Measurements from ENCODE around the gene ME2.
"Not testable (repeated sequence)": the region's sequence is repeated elsewhere in the genome, so short reads cannot be mapped to it uniquely, and the experiment has no call there.

The ME2 gene

DNA sequence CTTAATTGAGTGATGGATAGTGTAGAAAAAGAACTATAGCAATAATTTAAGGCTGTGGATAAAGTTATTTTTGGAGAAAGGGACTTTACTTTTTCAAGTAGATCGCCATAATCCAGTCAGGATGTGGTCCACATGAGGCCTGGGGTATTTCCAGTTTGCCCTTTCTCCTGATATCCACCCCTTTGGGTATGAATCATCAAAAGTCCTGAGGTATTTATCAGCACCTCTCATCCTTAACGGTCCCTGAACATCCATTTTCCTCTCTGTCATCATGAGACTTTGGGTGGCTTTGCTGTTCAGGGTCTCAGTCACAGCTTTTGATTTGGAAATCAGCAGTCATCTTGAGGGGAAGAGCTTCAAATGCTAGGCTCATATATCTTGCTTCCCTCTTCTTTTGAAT is 49.6 kb downstream of the ME2 start:
- DNase-seq, result no peak

DNA sequence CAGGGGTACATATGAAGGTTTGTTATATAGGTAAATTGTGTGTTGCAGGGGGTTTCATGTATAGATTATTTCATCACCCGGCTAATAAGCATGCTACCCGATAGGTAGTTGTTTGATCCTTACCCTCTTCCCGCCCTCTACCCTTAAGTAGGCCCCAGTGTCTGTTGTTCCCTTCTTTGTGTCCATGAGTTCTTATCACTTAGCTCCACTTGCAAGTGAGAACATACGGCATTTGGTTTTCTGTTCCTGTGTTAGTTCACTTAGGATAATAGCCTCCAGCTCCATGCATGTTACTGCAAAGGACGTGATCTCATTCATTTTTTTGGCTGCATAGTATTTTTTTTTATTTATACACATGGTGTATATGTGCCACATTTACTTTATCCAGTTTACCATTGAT is 54.8 kb downstream of the ME2 start:
- no peak for DNase-seq

DNA sequence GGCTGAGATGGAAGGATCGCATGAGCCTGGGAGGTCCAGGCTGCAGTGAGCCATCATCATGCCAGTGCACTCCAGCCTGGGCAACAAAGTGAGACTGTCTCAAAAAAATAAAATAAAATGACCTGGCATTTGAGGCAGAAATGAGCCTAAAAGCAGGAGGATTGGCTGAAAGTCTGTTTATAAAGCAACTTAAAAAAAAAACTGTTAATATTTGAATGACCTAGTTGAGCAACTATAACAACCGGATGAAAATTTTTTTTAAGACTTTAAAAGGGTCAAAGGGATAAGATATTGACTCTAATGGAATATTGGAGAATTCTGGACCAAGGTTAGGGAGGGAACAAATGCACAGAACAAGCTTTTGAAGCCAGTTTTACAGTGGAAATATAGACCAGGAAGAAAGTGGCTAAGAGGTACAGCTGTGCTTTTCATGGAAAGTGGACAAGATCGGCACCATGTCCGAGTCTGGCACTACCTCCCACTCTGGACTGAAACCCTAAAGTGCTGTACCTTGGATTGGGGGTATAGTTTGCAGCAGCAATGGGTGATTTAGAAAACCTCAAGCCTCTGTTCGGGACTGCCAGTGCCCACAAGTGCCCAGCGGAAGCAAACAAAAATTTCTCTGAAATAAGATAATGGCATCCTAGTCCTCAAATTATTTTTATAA is 55.8 kb downstream of the ME2 start:
- DNase-seq, result no peak

DNA sequence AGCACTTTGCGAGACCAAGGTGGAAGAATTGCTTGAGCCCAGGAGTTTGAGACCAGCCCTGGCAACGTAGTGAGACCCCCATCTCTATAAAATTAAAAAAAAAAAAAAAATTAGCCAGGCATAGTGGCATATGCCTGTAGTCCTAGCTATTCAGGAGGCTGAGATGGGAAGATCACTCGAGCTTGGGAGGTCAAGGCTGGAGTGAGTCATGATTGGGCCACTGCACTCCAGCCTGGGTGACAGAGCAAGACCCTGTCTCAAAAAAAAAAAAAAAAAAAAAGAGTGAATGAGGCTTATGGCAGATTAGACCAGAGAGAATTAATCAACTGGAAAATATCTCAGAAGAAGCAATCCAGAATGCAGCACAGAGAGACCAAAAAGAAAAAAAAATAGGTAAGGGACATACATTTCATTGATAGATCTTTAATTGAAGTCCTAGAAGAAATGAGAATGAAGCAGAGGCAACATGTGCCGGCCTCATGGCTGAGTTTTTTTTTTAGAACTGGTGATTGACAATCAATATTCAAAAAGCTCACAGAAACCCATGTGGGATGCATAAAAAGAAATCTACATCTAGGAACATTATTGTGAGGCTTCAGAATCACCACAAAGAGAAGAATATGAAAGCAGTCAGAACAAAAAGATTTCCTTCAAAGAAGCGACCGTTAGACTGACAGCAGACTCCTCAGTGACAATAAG is 56.7 kb downstream of the ME2 start:
- DNase-seq, result no peak

DNA sequence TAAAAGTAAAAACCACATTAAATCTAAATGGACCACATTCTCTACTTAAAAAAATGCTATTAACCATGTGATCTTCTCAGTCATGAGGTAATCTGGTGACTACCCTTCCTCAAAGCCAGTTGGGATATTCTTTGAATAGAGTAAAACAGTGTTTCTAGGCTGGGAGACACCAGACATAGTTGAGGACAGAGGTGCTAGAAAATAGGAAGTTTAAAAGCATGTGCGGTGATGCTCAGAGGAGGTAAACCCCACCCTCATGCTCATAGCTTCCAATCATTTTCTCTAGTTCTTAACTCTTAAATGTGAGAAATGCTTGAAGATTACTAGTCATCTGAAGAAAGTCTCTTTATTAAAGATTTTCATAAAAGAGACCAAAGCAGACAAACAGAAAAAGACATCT is 58.3 kb downstream of the ME2 start:
- DNase-seq, result no peak

DNA sequence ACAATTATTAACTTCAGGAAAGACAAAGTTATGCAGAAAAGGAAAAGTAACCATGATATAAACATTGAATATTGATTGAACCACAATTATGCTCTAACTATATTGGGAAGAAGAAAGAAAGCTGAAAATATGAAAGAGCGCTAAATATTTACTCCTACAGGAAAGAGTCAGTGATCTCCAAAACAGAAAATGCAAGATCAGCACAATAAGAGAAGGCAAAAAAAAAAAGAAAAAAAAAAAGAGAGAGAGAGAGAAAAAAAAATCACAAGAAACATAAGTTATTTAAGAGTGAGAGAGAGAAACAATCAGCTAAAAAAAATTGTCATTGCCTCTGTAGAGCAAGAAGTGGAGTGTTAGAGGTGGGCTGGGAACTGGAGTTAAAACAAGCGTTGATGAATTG is 60.0 kb downstream of the ME2 start:
- no peak for DNase-seq

DNA sequence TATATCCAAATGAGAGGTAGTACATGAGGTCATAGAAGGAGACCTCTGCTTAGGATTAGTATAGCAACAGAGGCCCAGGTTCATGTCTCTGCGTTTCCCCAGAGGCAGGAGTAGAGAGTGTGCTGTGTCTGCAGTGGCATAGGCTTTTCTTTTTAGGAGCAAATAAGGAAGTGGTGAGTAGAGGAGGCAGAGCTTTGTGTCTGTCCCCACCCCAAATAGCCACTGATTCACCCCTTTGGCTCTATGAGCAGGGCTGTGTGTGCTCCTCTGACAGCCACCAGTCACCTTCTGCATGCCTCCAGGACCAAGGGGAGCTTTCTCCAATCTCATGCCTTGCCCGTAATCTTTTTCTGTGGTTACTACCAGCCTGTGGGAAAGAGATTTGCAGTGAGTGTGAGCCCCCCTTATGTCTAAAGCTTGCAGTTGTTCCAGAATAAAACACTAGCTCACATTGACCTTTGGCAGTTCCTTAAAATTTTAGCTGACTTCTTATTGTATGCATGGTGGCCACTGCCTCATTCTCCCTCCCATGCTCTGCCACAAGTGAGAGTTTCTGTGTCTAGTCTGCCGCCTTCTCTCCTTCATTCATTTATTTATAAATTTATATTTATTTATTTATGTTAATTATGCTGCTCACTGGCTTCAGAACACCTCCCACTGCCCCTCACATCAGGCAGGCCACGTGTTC is 65.5 kb downstream of the ME2 start:
- DNase-seq, result no peak

DNA sequence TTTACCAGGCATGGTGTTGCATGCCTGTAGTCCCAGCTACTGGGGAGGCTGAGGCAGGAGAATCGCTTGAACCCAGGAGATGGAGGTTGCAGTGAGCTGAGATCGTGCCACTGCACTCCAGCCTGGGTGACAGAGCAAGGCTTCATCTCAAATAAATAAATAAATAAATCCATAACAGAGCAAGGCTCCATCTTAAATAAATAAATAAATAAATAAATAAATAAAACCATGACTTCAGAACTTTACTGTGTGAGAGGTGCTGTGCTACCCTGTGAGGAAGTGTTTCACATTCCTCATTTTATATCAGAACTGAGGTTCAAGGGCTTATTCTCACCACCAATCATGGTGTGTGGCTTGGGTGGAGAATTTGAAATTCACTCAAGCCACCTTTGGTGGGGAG is 67.0 kb downstream of the ME2 start:
- DNase-seq, result not testable (repeated sequence)

DNA sequence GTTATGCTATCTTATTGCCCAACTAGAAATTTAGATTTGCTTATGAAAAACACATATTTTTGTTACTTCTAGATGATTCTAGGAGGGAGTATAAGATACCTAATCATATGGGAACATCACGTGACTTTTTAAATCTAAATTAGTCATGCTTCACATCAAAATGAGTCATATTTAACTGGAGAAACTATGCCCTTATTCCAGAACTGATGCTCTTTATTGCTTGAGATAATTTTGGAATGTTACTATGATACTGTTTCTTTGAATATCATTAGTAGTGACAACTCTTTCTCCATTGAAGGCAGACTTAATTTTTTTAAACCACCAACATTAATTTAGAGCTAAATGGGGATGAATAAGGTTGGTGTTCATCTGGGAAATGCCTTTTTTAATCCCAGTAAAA is 69.0 kb downstream of the ME2 start:
- no peak for DNase-seq

DNA sequence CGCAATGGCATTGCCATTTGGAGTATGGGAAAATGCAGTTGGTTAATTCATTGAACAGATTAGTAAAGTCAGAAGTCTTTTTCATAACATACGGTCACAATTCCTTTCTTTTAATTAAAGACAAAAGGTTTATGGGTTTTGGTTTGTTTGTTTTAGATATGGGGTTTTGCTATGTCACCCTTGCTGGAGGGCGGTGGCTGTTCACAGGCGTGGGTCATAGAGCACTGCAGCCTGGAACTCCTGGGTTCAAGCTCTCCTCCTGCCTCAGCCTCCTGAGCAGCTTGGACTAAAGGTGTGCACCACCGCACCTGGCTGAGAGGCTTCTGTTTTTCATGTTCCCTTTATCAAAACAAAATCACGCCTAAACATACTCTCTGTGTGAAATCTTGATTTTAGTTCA is 70.3 kb downstream of the ME2 start:
- no peak for DNase-seq

DNA sequence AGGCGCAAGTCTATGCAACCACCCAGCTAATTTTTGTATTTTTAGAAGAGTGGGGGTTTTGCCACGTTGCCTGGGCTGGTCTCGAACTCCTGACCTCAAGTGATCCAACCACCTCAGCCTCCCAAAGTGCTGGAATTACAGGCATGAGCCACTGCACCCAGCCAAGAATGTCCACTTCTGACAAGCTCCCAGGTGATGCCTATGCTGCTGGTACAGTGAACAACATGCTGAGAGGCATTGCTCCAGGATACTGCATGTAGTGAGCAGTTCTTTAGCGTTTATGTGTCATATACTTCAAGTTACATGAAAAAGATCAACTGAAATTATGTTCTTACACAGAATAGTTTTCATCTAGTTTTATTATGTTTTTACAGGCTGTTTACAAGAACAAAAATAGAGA is 71.7 kb downstream of the ME2 start:
- no peak for DNase-seq

DNA sequence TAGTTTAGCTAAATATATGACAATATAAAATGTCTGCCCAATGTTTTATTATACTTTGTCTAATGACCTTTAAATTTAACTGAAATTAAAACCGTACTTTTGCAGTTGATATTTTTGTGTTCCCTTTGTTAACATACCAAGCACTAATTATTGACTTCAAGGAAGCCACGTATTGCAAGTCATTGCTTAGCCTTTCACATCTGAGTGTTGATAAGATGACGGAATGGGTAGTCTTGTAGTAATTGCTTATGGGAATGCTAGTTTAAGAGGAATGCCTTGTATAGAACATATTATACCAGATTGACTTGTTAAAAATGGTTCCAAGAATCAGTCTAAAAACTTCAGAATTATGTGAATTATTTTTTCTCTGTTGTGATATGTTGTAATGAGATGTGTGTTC is 74.9 kb downstream of the ME2 start:
- DNase-seq, result no peak

DNA sequence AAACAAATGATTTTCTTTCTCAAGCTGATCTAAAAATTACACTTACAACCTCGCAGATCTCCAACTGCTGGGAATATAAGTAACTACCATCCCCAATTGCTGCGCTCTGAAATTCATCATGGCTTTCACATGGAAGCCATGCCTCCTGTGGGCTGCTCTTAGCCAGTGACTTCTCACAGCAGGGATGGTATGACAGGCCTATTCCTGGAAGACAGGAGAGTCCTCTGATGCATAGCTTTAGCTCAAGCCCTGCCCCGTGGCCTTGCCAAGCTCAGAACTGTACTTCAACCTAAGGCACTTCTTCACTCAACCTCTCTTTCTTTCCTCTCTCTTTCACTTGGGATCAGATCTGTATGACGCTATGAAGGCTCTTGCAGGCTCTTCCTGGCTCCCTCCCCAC is 76.3 kb downstream of the ME2 start:
- no peak for DNase-seq

DNA sequence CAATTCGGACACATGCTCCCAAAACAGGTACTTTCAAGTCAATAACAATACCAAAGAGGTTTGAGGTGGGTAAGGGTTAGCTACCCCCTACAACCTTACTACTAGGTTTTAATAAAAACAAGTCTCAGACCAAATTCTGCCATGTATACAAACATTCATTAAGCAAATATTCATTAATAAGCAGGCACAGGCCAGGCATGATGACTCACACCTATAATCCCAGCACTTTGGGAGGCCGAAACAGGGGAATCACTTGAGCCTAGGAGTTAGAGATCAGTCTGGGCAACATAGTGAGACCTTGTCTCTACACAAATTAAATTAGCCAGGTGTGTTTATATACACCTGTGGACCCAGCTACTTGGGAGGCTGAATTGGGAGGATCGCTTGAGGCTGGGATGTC is 77.2 kb downstream of the ME2 start:
- no peak for DNase-seq

DNA sequence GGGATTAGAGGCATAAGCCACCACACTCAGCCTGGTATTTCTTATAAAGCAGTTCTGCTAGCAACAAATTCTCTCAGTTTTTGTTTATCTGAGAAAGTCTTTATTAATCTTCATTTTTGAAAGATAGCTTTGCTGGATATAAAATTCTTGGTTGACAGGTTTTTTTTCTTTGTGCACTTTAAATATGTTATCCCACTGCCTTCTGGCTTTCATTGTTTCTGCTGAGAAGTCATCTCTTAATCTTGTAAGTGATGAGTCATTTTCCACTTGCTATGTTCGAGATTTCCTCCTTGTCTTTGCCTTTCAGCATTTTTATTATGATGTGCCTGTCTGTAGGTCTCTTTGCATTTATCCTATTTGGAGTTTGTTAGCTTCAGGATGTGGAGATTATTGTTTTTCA is 83.1 kb downstream of the ME2 start:
- DNase-seq, result no peak

DNA sequence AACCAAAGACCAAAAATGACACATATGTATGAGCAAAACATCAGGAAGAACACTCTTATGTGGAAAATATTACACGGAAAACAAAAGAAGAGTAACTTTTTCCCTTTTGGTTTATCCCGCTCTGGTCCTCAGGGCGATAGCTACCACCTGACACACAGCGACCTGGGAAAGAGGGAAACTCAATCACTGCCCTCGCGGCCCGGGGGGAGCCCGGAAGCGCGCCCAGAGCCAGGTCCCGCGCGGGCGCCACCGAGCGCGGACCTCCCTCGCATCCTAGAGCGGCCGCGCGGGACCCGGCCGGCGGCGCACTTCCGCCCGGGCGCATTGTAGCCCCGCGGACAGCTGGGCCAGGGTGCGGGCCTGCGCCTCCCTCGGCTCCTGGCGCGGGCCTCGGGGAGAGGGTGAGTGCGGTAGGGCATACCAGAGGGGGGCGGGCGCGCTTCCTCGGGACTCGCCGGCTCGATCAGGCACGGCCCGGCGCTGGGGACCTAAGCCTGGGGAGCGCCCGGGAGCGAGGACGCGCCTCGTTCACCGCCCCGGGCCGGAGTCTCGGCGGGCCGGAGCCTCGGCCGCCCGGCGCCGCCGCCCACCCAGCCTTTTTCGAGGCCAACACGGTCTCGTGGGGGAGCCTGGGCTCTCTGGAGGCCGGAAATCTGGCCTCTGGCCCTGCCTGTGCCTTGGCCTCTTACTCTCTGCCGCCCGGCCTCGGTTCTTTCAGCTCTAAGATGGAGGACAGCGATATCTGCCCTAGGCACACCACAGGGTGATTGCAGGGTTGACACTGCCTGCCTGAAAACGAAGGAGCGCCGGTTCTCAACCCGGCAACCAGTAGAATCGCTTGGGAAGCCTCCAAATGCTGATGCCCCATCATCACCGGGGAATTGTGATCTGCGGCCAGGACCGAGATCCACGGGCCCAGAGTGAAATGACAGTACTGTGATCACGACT is 89.1 kb downstream of the ME2 start, which contains the start of gene ELAC1:
Gene ELAC1, plus strand, starts transcription at position 327 of the 948 bp plus-strand sequence. CDS start 6,365 bp downstream, outside the sequence.
- peak; percentile 42 for DNase-seq

DNA sequence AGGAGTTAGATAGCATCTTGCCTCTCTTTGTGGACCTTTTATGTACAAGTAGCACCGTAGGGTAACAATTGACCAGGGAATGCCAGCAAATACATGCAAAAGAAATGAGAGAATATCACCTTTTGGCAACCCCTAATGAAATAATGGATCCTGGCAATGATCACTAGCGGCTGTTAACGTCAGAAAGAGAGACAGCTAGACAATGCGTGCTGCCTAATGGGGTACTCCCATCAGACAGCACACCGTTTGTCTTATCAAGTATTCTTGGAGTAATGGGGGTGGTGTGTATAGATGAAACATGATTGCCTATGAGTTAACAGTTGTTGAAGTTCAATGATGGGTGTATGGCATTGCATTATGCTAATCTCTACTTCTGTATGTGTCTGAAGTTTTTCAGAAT is 90.5 kb downstream of the ME2 start:
- no peak for DNase-seq

DNA sequence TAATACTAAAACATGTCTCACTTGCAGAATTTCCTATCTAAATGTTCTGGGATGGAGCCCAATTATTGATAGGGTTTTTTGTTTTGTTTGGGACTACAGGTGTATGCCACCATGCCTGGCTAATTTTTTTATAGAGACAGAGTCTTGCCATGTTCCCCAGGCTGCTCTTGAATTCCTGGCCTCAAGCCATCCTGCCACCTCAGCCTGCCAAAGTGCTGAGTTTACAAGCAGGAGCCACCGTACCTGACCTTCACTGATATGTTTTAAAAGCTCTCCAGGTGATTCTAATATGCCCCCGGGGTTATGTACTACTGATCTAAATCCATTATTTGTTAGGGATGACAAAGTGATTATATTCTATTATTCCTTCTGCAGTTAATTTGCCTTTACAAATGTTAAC is 91.1 kb downstream of the ME2 start:
- no peak for DNase-seq

DNA sequence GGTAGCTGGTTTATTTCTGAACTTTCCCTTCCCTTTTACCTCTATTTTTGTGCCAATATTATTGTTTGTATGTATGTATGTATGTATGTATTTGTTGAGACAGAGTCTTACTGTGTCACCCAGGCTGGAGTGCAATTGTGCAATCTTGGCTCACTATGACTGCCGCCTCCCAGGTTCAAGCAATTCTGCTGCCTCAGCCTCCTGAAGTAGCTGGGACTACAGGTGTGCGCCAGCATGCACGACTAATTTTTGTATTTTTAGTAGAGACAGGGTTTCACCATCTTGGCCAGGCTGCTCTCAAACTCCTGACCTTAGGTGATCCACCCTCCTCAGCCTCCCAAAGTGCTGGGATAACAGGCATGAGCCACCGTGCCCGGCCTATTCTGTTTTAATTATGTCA is 93.5 kb downstream of the ME2 start:
- DNase-seq, result not testable (repeated sequence)

DNA sequence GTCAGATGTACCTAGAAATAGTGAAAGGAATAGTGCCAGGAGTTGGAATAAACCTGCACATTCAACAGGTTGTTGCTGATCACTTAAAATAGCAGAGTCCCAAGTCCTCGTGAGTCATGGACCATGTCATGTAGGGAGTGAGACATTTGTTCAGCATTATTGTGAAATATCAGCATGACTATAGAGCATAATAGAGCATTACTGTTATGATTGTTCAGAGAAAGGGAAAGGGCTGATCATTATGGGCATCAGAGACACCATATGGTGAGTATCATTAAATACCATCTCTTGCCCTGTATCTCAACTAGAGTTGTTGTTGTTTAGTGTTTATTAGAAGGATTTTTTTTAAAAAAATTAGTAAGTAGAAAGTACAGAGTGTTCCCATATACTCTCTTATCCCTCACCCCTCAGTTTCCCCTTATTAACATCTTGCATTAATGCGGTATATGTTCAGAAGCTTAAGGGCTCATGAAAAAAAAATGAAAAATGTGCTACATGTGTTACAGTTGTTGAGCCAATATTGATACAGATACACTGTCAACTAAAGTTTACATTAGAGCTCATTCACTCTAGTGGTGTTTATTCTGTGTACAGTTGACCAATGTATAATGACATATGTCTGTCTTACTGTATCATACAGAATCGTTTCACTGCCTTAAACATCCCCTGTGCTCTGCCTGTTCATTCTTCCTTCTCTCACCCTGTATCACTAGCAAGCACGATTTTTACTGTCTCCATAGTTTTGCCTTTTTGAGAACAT is 94.6 kb downstream of the ME2 start:
- no peak for DNase-seq

DNA sequence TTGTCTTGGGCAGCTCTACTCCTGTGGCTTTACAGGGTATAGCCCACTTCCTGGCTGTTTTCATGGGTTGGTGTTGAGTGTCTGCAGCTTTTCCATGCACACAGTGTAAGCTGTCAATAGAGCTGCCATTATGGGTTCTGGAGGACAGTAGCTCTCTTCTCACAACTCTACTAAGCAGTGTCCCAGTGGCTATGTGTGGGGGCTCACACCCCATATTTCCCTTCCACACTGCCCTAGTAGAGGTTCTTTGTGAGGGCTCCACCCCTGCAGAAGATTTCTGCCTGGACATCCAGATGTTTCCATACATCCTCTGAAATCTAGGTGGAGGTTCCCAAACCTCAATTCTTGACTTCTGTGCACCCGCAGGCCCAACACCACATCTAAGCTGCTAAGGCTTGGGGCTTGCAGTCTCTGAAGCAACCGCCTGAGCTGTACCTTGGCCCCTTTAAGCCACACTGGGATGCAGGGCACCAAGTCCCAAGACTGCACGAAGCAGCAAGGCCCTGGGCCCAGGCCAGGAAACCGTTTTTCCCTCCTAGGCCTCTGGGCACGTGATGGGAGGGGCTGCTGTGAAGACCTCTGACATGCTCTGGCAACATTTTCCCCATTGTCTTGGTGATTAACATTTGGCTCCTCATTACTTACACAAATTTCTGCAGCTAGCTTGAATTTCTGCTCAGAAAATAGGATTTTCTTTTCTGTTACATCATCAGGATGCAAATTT is 98.3 kb downstream of the ME2 start:
- no peak for DNase-seq

DNA sequence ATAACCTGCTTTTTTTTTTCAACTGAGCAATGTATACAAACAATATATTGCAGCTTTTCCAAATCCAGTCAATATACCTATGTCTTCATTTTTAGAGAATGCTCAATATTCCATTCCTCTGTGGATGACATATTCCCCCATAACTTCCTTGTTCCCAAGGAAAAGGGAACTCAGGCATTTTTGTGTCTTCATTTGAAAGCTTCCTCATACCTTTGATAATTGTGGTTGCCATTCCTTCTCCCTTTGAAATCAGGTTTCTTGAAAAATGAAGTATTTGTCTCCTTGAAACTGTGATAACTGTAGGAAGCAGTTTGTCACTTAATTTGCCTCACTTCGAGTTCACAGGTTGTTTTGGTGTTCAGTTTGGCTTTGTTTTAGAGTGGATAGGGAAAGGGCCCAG is 102.5 kb downstream of the ME2 start:
- no peak for DNase-seq
